A549 treated with GW870086 at 1 μM for 4 hours (cell line): Measurements from ENCODE around the gene LRP6. TPM values are rescaled to one million over a fixed set of nuclear protein-coding genes. Genes with fewer than 3 reads are reported as not detected.

ENCODE experiments used
- total RNA-seq: library from RNA; stranded (reverse); fragments of 200-300 nt; extraction: Qiagen RNA extraction; gene quantifications from 5 replicates; pipeline ENCODE4 v1.2.3, GENCODE V29; 2022; ENCODE audit warnings: low read depth

Gene LRP6
- total RNA-seq: 10.3 to 17.0 TPM (median 14.9 TPM) in 5 replicates

GRCh38 chr12:12266873-12267741 is at the start of gene LRP6:
Gene LRP6, minus strand, starts transcription at chr12:12267044. Its CDS starts 309 bp downstream, at chr12:12266735.

GRCh38 chr12:12070674-12071656 is 195.9 kb downstream of the LRP6 start, which contains the start of gene BCL2L14:
Gene BCL2L14, plus strand, starts transcription at chr12:12070939. Its CDS starts 8,367 bp downstream, at chr12:12079306.

Other genes starting within 250 kb of the LRP6 start
- 0.10 TPM in 1 of 5 replicates, not detected in the others for gene BCL2L14, start 196.1 kb downstream of the LRP6 start, total RNA-seq
- gene MANSC1, start 83.2 kb upstream of the LRP6 start, total RNA-seq: 3.5 to 5.3 TPM (median 4.2 TPM) in 5 replicates
- 7.5 to 10.8 TPM (median 10.1 TPM) in 5 replicates for gene BORCS5, start 90.0 kb upstream of the LRP6 start, total RNA-seq